Upper lobe of right lung (tissue), 1 donor: ENCODE results near the gene PGM2L1. TPM values are rescaled to one million over a fixed set of nuclear protein-coding genes. Genes with fewer than 3 reads are reported as not detected.
A peak's percentile ranks its signal among the peaks of the same experiment; 100 is the strongest.
"Not testable (repeated sequence)": the region's sequence is repeated elsewhere in the genome, so short reads cannot be mapped to it uniquely, and the experiment has no call there.

Experiments
- ATAC-seq: fragments of 200-7000 bp; cut with Tn5 transposase; one replicate; pipeline ENCODE4 v1.9.1; 2020; ENCODE audit warnings: mild to moderate bottlenecking, moderate library complexity
- DNase-seq: peaks from one replicate; pipeline ENCODE4 v3.0.0-alpha.2; 2020
- H3K27ac ChIP-seq: fragments of 200-600 bp; one replicate; pipeline ENCODE4 v1.8.0; 2022
- H3K27me3 ChIP-seq: fragments of 200-600 bp; one replicate; pipeline ENCODE4 v1.8.0; 2022; ENCODE audit warnings: mild to moderate bottlenecking
- H3K36me3 ChIP-seq: fragments of 200-600 bp; one replicate; pipeline ENCODE4 v1.8.0; 2022
- H3K4me1 ChIP-seq: fragments of 200-600 bp; one replicate; pipeline ENCODE4 v1.8.0; 2022
- H3K4me3 ChIP-seq: fragments of 200-600 bp; one replicate; pipeline ENCODE4 v1.8.0; 2022; ENCODE audit warnings: mild to moderate bottlenecking
- H3K9me3 ChIP-seq: fragments of 200-600 bp; one replicate; pipeline ENCODE4 v1.8.0; 2022
- intact Hi-C: fragments of 100-400 bp; cut with DNase I; formaldehyde crosslinking; loops from one replicate; pipeline ENCODE4 v1.11.0; 2022
- total RNA-seq: library from RNA; stranded (reverse); fragmentation: NEBNext Ultra II Directional; extraction: Animal tissue kit (Norgen Biotek cat#: 25700); gene quantifications from one replicate; pipeline ENCODE4 v1.2.1, GENCODE V29; 2021
- TF ChIP-seq, protein P1 (sequence below): fragments of 200-600 bp; IDR thresholded peaks from one replicate; pipeline ENCODE4 v1.8.0; 2022; ENCODE audit warnings: antibody characterized with exemption
- donor health status: DM: no; HTN: yes; CAD: no; lungs with severe emphysema.

The PGM2L1 gene
- total RNA-seq, 1 donor from 2014 or later, result 5.1 TPM

DNA sequence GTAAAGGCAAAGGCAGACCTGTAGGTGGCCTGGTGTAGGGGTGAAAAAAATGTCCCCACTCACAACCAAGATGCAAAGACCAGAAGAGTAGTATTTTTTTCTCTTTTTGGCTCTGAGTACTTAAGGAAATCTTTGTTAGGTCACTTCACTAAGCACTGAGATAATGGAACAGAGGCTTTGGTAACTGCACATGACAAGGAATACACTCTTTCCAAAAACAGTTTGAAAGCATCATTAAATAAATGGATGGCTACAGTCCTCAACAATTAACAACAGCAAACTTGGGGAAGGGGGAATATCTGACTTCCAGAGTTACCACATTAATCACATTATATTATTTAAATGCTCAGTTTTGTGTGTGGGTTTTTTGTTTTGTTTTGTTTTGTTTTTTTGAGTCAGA lies 26.9 kb upstream of the PGM2L1 start:
- Histone ChIP-seq H3K36me3 (no peaks in the 10 kb centered on the region), H3K9me3 (no peaks in the 10 kb centered on the region), H3K27me3 (no peaks in the 10 kb centered on the region), H3K4me1 (no peaks in the 10 kb centered on the region), H3K4me3 (no peak overlapping the region), H3K27ac (no peak overlapping the region)
- TF ChIP-seq, protein P1, sequence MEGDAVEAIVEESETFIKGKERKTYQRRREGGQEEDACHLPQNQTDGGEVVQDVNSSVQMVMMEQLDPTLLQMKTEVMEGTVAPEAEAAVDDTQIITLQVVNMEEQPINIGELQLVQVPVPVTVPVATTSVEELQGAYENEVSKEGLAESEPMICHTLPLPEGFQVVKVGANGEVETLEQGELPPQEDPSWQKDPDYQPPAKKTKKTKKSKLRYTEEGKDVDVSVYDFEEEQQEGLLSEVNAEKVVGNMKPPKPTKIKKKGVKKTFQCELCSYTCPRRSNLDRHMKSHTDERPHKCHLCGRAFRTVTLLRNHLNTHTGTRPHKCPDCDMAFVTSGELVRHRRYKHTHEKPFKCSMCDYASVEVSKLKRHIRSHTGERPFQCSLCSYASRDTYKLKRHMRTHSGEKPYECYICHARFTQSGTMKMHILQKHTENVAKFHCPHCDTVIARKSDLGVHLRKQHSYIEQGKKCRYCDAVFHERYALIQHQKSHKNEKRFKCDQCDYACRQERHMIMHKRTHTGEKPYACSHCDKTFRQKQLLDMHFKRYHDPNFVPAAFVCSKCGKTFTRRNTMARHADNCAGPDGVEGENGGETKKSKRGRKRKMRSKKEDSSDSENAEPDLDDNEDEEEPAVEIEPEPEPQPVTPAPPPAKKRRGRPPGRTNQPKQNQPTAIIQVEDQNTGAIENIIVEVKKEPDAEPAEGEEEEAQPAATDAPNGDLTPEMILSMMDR, result no peak
- intact Hi-C loops, result no loop called here
- DNase-seq, result no peak
- ATAC-seq, result no peak

- ATAC-seq (no peak), DNase-seq (no peak)
- TF ChIP-seq, protein P1, result no peak
- Histone ChIP-seq H3K4me1 (peaks cover 4% of the 10 kb centered on the region), H3K27ac (no peak overlapping the region), H3K27me3 (no peaks in the 10 kb centered on the region), H3K4me3 (no peak overlapping the region), H3K36me3 (no peaks in the 10 kb centered on the region), H3K9me3 (no peaks in the 10 kb centered on the region)
- intact Hi-C loops, result no loop called here
These were observed 20.3 kb upstream of the PGM2L1 start for GRCh38 chr11:74418509-74418895.

- TF ChIP-seq, protein P1, result no peak
- intact Hi-C loops, result no loop called here
- Histone ChIP-seq H3K27me3 (no peaks in the 10 kb centered on the region), H3K4me1 (peaks cover 4% of the 10 kb centered on the region), H3K4me3 (no peak overlapping the region), H3K36me3 (no peaks in the 10 kb centered on the region), H3K9me3 (no peaks in the 10 kb centered on the region), H3K27ac (no peak overlapping the region)
- DNase-seq, result no peak
- ATAC-seq, result peak; percentile 61
These were observed 19.8 kb upstream of the PGM2L1 start for GRCh38 chr11:74417860-74418508.

- H3K27me3 ChIP-seq, result no peaks in the 10 kb centered on the region
- intact Hi-C loops, result no loop called here
These were observed 19.2 kb upstream of the PGM2L1 start for GRCh38 chr11:74417379-74417804.

GRCh38 chr11:74416974-74417373 lies 18.7 kb upstream of the PGM2L1 start:
- H3K4me3 ChIP-seq, H3K9me3 ChIP-seq, H3K36me3 ChIP-seq, H3K27me3 ChIP-seq, DNase-seq, ATAC-seq, H3K4me1 ChIP-seq, H3K27ac ChIP-seq, intact Hi-C loops: not testable (repeated sequence)

More at GRCh38 chr11:74417379-74417804, 19.2 kb upstream of the PGM2L1 start:
- H3K27ac ChIP-seq, result no peak overlapping the region
- no peaks in the 10 kb centered on the region for H3K36me3 ChIP-seq
- no peak overlapping the region for H3K4me3 ChIP-seq
- H3K9me3 ChIP-seq, result no peaks in the 10 kb centered on the region
- TF ChIP-seq, protein P1, result no peak
- H3K4me1 ChIP-seq, result peaks cover 4% of the 10 kb centered on the region
- no peak for DNase-seq
- ATAC-seq, result peak; percentile 19

GRCh38 chr11:74412733-74413359 lies 14.6 kb upstream of the PGM2L1 start:
- ATAC-seq, result no peak
- peaks cover 4% of the 10 kb centered on the region for H3K4me1 ChIP-seq
- intact Hi-C loops, result no loop called here
- H3K36me3 ChIP-seq, result no peaks in the 10 kb centered on the region
- H3K27ac ChIP-seq, result no peak overlapping the region
- no peaks in the 10 kb centered on the region for H3K27me3 ChIP-seq
- H3K9me3 ChIP-seq, result no peaks in the 10 kb centered on the region
- no peak for DNase-seq
- H3K4me3 ChIP-seq, result no peak overlapping the region
- TF ChIP-seq, protein P1, result no peak
